Activated CD8-positive, alpha-beta memory T cell treated with anti-CD3 and anti-CD28 coated beads for 1 hour (primary cell): Measurements from ENCODE around the gene IL21.
"Not testable (repeated sequence)": the region's sequence is repeated elsewhere in the genome, so short reads cannot be mapped to it uniquely, and the experiment has no call there.

ENCODE experiments used
- DNase-seq, 2 donors: peaks; one replicate each; pipeline ENCODE4 v3.0.0-alpha.2; 2020; ENCODE audit warnings: low read depth in 1 of 2; ENCODE audit errors: extremely low read depth in 1 of 2

The IL21 gene

GRCh38 chr4:122583906-122584305 lies 37.0 kb downstream of the IL21 start:
- DNase-seq = no peak

GRCh38 chr4:122577808-122578781 lies 42.8 kb downstream of the IL21 start:
- peak; percentile 17 to 42 for DNase-seq

- DNase-seq = no peak
These were observed 43.7 kb downstream of the IL21 start for GRCh38 chr4:122577189-122577553.

- no peak for DNase-seq
These were observed 44.3 kb downstream of the IL21 start for GRCh38 chr4:122576261-122577188.

- DNase-seq = not testable (repeated sequence)
These were observed 46.5 kb downstream of the IL21 start for GRCh38 chr4:122574347-122574746.

GRCh38 chr4:122562449-122562848 lies 58.4 kb downstream of the IL21 start:
- DNase-seq = no peak
